SIG-M5 (cell line): Measurements from ENCODE around the gene MYBPC3.
"Not testable (repeated sequence)": the region's sequence is repeated elsewhere in the genome, so short reads cannot be mapped to it uniquely, and the experiment has no call there.

Experiments used
- DNase-seq: peaks from one replicate; lab custom pipeline; 2025; lab: John Stamatoyannopoulos, UW

MYBPC3 gene

GRCh38 chr11:47317064-47317828, 35.3 kb downstream of the MYBPC3 start:
- no peak for DNase-seq

GRCh38 chr11:47316501-47316900, 36.0 kb downstream of the MYBPC3 start:
- not testable (repeated sequence) for DNase-seq

GRCh38 chr11:47314992-47315391, 37.5 kb downstream of the MYBPC3 start:
- DNase-seq = no peak

- DNase-seq = no peak
Observed at GRCh38 chr11:47308050-47308823, 44.3 kb downstream of the MYBPC3 start.

- DNase-seq = no peak
Observed at GRCh38 chr11:47306484-47306844, 46.0 kb downstream of the MYBPC3 start.

- no peak for DNase-seq
Observed at GRCh38 chr11:47305734-47306483, 46.6 kb downstream of the MYBPC3 start.

- DNase-seq = no peak
Observed at GRCh38 chr11:47302853-47303252, 49.6 kb downstream of the MYBPC3 start.

- DNase-seq = no peak
Observed at GRCh38 chr11:47299078-47299477, 53.4 kb downstream of the MYBPC3 start.

- DNase-seq = no peak
Observed at GRCh38 chr11:47296045-47296444, 56.5 kb downstream of the MYBPC3 start.

- no peak for DNase-seq
Observed at GRCh38 chr11:47295385-47295784, 57.1 kb downstream of the MYBPC3 start.

GRCh38 chr11:47289856-47290255, 62.6 kb downstream of the MYBPC3 start:
- DNase-seq = no peak

- no peak for DNase-seq
Observed at GRCh38 chr11:47288066-47288465, 64.4 kb downstream of the MYBPC3 start.

- no peak for DNase-seq
Observed at GRCh38 chr11:47285969-47286770, 66.3 kb downstream of the MYBPC3 start.

GRCh38 chr11:47284151-47284550, 68.4 kb downstream of the MYBPC3 start:
- no peak for DNase-seq

GRCh38 chr11:47282462-47282861, 70.0 kb downstream of the MYBPC3 start:
- DNase-seq = no peak
